Common myeloid progenitor, CD34-positive (primary cell): ENCODE measurements around the gene HEYL.

Experiments
- CTCF ChIA-PET: fragments of 350-600 bp; sonication (Branson Sonifier 250); formaldehyde crosslinking; loops from one replicate; lab custom pipeline; 2021; ENCODE audit warnings: antibody characterized with exemption; lab: Charles Lee
- POLR2A ChIA-PET: fragments of 350-600 bp; sonication (Branson Sonifier 250); formaldehyde crosslinking; loops from one replicate; lab custom pipeline; 2021; ENCODE audit warnings: antibody characterized with exemption; lab: Charles Lee
- DNase-seq, 3 donors: peaks; one replicate each; pipeline versions ENCODE4 v3.0.0 to v3.0.0-alpha.2; 2013
- H3K27ac ChIP-seq, 2 experiments: 1 replicate in 1 of 2; 2 replicates in 1 of 2; pipeline ENCODE4 v1.7.0; 2013; ENCODE audit warnings: inconsistent platforms in 2 of 2, low read length in 2 of 2, mild to moderate bottlenecking in 2 of 2, low read depth in 1 of 2, moderate library complexity in 1 of 2; ENCODE audit not compliant: severe bottlenecking in 2 of 2, insufficient read depth in 1 of 2, poor library complexity in 1 of 2
- H3K27me3 ChIP-seq, 5 experiments: replicated peaks in 2 of 5; 1 replicate in 3 of 5; 2 replicates in 2 of 5; pipeline versions ENCODE4 v1.6.1 to v1.7.0; 2013; ENCODE audit warnings: low read length in 4 of 5, mild to moderate bottlenecking in 2 of 5, moderate library complexity in 2 of 5, inconsistent platforms in 1 of 5; ENCODE audit not compliant: insufficient read depth in 5 of 5, control insufficient read depth in 4 of 5
- H3K36me3 ChIP-seq, 4 experiments: 1 replicate in 2 of 4; 2 replicates in 2 of 4; pipeline versions ENCODE4 v1.6.1 to v1.7.0; 2013; ENCODE audit warnings: low read length in 3 of 4, control low read depth in 1 of 4, mild to moderate bottlenecking in 1 of 4; ENCODE audit not compliant: control insufficient read depth in 4 of 4, insufficient read depth in 4 of 4
- H3K4me1 ChIP-seq, 4 experiments: 1 replicate in 3 of 4; 2 replicates in 1 of 4; pipeline versions ENCODE4 v1.6.1 to v1.7.1; 2013; ENCODE audit warnings: low read length in 3 of 4, mild to moderate bottlenecking in 3 of 4, control low read depth in 1 of 4, inconsistent platforms in 1 of 4, moderate library complexity in 1 of 4; ENCODE audit not compliant: control insufficient read depth in 4 of 4, insufficient read depth in 4 of 4; ENCODE audit errors: control extremely low read depth in 1 of 4
- H3K4me3 ChIP-seq, 7 experiments: 1 replicate in 4 of 7; 2 replicates in 3 of 7; pipeline versions ENCODE4 v1.5.1 to v1.7.0; 2013; ENCODE audit warnings: mild to moderate bottlenecking in 7 of 7, low read length in 6 of 7, moderate library complexity in 6 of 7, inconsistent platforms in 2 of 7, low read depth in 2 of 7, control low read depth in 1 of 7; ENCODE audit not compliant: insufficient read depth in 4 of 7, control insufficient read depth in 1 of 7; ENCODE audit errors: extremely low read depth in 1 of 7
- H3K9me3 ChIP-seq, 5 experiments: 1 replicate in 4 of 5; 2 replicates in 1 of 5; pipeline versions ENCODE4 v1.6.1 to v1.7.1; 2013; ENCODE audit warnings: low read length in 4 of 5, mild to moderate bottlenecking in 2 of 5, inconsistent platforms in 1 of 5, low read depth in 1 of 5, moderate library complexity in 1 of 5; ENCODE audit not compliant: control insufficient read depth in 4 of 5, insufficient read depth in 2 of 5; ENCODE audit errors: control extremely low read depth in 1 of 5
- WGBS: methylation state at CpG from one replicate; pipeline ENCODE4 v1.1.5; 2013; ENCODE audit not compliant: insufficient coverage; 5-methylcytosine and 5-hydroxymethylcytosine counted together

The HEYL gene

DNA sequence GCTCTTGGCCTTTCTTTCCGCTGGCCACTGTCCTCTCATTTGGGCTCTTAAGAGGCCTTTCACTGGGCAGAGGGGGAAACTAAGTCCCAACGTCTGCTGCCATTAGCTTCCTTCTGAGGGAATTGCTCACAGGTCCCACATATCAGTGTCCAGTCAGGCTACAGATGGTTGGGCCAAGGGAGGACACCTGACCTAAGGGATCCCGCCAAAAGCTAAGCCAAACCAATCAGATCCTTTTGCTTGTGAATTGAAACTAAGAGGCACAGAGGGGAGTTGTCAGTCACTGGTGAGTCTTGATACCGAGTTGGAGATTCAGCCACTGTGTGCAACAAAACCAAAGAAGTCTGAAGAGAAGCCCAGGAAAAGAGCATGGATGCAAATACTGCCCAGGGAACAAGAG, 38.2 kb upstream of the HEYL start:
- POLR2A ChIA-PET, result no interaction called here
- peaks cover 0 to 2% (median 0%) of the 10 kb centered on the region in 5 experiments for H3K9me3 ChIP-seq

DNA sequence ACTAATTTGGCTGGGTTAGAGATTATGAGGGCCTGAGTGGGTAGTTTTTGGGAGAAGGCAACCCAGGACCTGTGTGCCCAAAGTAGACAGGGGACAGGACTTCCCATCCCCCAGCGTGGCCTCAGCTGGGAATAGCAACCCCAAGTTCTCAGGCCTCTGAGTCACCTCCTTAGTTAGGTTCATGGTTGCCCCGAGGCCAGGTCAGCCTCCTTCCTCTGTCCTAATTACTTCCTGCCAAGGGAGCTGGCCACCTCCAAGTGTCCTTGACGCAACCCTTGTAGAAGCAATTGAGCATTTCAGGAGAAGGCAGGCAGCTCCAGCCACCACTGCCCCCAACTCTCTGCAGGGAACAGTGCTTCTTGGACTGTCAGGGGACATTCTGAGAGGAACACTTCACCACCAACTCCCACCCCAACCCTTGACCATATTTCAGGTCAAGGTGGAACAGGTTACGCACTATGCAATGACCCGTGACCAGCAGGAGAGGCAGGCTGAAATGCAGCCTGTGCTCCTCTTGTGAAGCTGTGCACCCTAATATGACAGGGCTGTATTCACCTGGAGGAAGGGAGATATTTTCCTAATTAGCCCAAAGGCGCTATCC, 37.6 kb upstream of the HEYL start:
- Histone ChIP-seq H3K36me3 (no peaks in the 10 kb centered on the region), H3K9me3 (peaks cover 0 to 2% (median 0%) of the 10 kb centered on the region in 5 experiments), H3K4me1 (peaks cover 0 to 6% (median 4%) of the 10 kb centered on the region in 4 experiments), H3K4me3 (no peak overlapping the region), H3K27ac (no peak overlapping the region), H3K27me3 (peaks cover 10 to 46% (median 35%) of the 10 kb centered on the region in 5 experiments)
- CTCF ChIA-PET, result interaction anchor here (1.0 to 2.1 kb wide), 5 partner anchors 9 to 69 kb away, joined by 4 to 5 read pairs (median 5); no protein-coding TSS in a partner anchor
- 85% methylated on average over 6 of the region's 6 CpGs for WGBS
- POLR2A ChIA-PET, result no interaction called here
- DNase-seq, result no peak

More for the DNA sequence above, 38.2 kb upstream of the HEYL start:
- CTCF ChIA-PET, result interaction anchor here (1.0 to 2.1 kb wide), 4 partner anchors 10 to 24 kb away, joined by 4 to 5 read pairs (median 5); no protein-coding TSS in a partner anchor
- Histone ChIP-seq H3K27ac (no peak overlapping the region), H3K4me3 (no peak overlapping the region), H3K27me3 (peaks cover 10 to 46% (median 34%) of the 10 kb centered on the region in 5 experiments), H3K4me1 (no peaks in the 10 kb centered on the region), H3K36me3 (no peaks in the 10 kb centered on the region)
- 94% methylated on average over 3 of the region's 4 CpGs for WGBS
- no peak for DNase-seq

- no peak overlapping the region for H3K4me3 ChIP-seq
- ChIA-PET POLR2A (interaction anchor here (0.7 kb wide), 1 partner anchor 87 kb away, joined by 3 read pairs; no protein-coding TSS in a partner anchor), CTCF (interaction anchor here (1.0 to 11.5 kb wide), 4 partner anchors 18 to 101 kb away, joined by 4 to 159 read pairs (median 4); no protein-coding TSS in a partner anchor)
- WGBS, result 100% methylated on average over 1 of the region's 1 CpG
- H3K36me3 ChIP-seq, result no peaks in the 10 kb centered on the region
- no peak for DNase-seq
- H3K9me3 ChIP-seq, result peaks cover 0 to 2% (median 0%) of the 10 kb centered on the region in 5 experiments
- H3K27ac ChIP-seq, result no peak overlapping the region
- H3K27me3 ChIP-seq, result peaks cover 13 to 49% (median 42%) of the 10 kb centered on the region in 5 experiments
- H3K4me1 ChIP-seq, result peaks cover 0 to 16% (median 12%) of the 10 kb centered on the region in 4 experiments
Measured at GRCh38 chr1:39675220-39675619, 35.8 kb upstream of the HEYL start.

GRCh38 chr1:39673215-39673614, 33.8 kb upstream of the HEYL start:
- POLR2A ChIA-PET, result no interaction called here
- peaks cover 12 to 57% (median 47%) of the 10 kb centered on the region in 5 experiments for H3K27me3 ChIP-seq
- H3K4me3 ChIP-seq, result no peak overlapping the region
- 93% methylated on average over 3 of the region's 3 CpGs for WGBS
- no peak for DNase-seq
- no peak overlapping the region for H3K27ac ChIP-seq
- CTCF ChIA-PET, result interaction anchor here (1.3 to 11.5 kb wide), 5 partner anchors 8 to 47 kb away, joined by 4 to 159 read pairs (median 5); no protein-coding TSS in a partner anchor
- peaks cover 0 to 16% (median 12%) of the 10 kb centered on the region in 4 experiments for H3K4me1 ChIP-seq
- H3K36me3 ChIP-seq, result no peaks in the 10 kb centered on the region
- no peaks in the 10 kb centered on the region for H3K9me3 ChIP-seq

DNA sequence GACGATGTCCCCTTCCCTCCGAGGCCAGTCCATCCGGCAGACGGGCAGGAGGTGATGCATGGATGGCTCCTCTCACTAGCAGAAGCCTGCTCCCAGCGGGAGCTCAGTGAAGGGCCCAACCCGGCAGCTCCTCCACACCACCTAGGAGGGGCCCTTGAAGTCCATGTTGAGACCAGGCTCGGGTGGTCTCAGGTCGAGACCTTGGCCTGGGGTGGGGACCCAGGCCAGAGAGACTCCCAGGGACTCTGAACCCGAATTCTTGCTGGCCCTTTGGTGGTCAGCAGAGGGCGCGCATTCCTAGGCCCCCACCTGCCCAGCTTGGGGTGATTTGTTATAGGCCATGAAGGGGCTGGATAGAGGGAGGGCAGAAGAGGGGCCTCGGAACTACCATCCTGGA, 33.1 kb upstream of the HEYL start:
- WGBS, result 22% methylated on average over 8 of the region's 12 CpGs
- peak in 2 of 3 donors; percentile 13 to 26 for DNase-seq
- H3K4me1 ChIP-seq, result peaks cover 0 to 16% (median 12%) of the 10 kb centered on the region in 4 experiments
- H3K36me3 ChIP-seq, result no peaks in the 10 kb centered on the region
- no peak overlapping the region for H3K27ac ChIP-seq
- H3K9me3 ChIP-seq, result no peaks in the 10 kb centered on the region
- H3K27me3 ChIP-seq, result peaks cover 15 to 57% (median 44%) of the 10 kb centered on the region in 5 experiments
- H3K4me3 ChIP-seq, result peak overlapping the region in 3 of 7 experiments; percentile 58 to 70 (median 59)
- CTCF ChIA-PET, result interaction anchor here (0.8 to 11.5 kb wide), 6 partner anchors 8 to 83 kb away, joined by 3 to 159 read pairs (median 4); no protein-coding TSS in a partner anchor
- POLR2A ChIA-PET, result no interaction called here

GRCh38 chr1:39671793-39672550, 32.5 kb upstream of the HEYL start, which contains the start of gene NT5C1A:
TSS of gene NT5C1A (minus strand) at chr1:39672107. CDS start at chr1:39672038, 69 bp downstream.
- 3% methylated on average over 29 of the region's 55 CpGs for WGBS
- Histone ChIP-seq H3K27me3 (peaks cover 15 to 57% (median 45%) of the 10 kb centered on the region in 5 experiments), H3K36me3 (no peaks in the 10 kb centered on the region), H3K27ac (no peak within 1 kb of the TSS), H3K4me3 (peak within 1 kb of the TSS in 6 of 7 experiments; percentile 32 to 70 (median 52)), H3K4me1 (peaks cover 0 to 16% (median 12%) of the 10 kb centered on the region in 4 experiments), H3K9me3 (no peaks in the 10 kb centered on the region)
- DNase-seq, result peak in 2 of 3 donors; percentile 48 to 51
- CTCF ChIA-PET, result interaction anchor here (0.8 to 11.5 kb wide), 8 partner anchors 9 to 82 kb away, joined by 3 to 159 read pairs (median 8); partner anchors contain the start of gene HPCAL4
- POLR2A ChIA-PET, result no interaction called here
